ENCODE data around the gene KCNRG.
A peak's percentile ranks its signal among the peaks of the same experiment; 100 is the strongest.

The KCNRG gene

DNA sequence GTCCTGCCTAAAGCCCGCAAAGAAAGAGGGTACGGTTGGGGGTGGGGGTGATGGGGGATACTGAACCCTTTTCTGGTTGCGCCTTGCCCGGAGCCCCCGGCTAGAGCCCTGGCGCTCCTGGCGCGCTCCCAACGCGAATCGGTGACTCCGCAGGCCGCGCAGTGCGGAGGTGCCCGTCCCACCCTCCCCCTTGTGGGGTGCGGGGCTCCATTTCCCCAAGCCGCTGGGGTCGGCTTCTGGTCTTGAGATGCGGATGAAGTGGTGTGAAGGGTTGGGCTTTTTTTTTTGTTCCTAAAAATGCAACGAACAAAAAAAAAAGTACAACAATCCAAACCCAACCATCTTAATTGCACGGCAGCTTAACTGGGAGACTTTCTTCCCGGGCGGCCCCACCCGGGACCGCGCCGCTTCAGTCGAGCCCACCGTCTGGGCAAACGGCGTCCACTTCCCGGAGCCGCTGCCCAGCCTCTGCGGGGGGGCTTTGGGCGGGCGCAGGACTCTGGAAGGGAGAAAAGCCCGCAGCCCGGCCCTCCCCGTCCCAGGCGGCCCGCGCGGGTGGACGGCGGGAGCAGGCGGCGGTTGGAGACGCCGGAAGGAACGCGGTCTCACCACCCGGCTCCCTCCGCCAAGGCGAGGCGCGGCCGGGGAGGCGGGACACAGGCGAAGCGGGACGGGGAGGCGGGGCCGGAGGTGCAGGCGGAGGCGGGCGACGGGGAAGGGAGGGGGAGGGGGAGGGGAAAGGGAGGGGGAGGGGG is 18.9 kb upstream of the KCNRG start:
- no peak for TF ChIP-seq ZNF70 (CRISPR knock-in tag; IDR thresholded peaks at IDR 0.05)
- TF ChIP-seq, protein P1, sequence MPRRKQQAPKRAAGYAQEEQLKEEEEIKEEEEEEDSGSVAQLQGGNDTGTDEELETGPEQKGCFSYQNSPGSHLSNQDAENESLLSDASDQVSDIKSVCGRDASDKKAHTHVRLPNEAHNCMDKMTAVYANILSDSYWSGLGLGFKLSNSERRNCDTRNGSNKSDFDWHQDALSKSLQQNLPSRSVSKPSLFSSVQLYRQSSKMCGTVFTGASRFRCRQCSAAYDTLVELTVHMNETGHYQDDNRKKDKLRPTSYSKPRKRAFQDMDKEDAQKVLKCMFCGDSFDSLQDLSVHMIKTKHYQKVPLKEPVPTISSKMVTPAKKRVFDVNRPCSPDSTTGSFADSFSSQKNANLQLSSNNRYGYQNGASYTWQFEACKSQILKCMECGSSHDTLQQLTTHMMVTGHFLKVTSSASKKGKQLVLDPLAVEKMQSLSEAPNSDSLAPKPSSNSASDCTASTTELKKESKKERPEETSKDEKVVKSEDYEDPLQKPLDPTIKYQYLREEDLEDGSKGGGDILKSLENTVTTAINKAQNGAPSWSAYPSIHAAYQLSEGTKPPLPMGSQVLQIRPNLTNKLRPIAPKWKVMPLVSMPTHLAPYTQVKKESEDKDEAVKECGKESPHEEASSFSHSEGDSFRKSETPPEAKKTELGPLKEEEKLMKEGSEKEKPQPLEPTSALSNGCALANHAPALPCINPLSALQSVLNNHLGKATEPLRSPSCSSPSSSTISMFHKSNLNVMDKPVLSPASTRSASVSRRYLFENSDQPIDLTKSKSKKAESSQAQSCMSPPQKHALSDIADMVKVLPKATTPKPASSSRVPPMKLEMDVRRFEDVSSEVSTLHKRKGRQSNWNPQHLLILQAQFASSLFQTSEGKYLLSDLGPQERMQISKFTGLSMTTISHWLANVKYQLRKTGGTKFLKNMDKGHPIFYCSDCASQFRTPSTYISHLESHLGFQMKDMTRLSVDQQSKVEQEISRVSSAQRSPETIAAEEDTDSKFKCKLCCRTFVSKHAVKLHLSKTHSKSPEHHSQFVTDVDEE (CRISPR knock-in tag; IDR thresholded peaks at IDR 0.05) = peak; percentile 55; the same call in 1 of the 2 replicates
- no peak for TF ChIP-seq BACH2 (CRISPR knock-in tag; IDR thresholded peaks at IDR 0.05; ENCODE audit: borderline replicate concordance)
- no peak for TF ChIP-seq SNAI2 (CRISPR knock-in tag; IDR thresholded peaks at IDR 0.05)
- no peak for TF ChIP-seq ZC3H10 (CRISPR knock-in tag; IDR thresholded peaks at IDR 0.05)
- TF ChIP-seq CSDC2 (CRISPR knock-in tag; IDR thresholded peaks at IDR 0.05) = 0 out of 2 replicates have a peak, but pooled peaks have one; percentile 37
- TF ChIP-seq, protein P2, sequence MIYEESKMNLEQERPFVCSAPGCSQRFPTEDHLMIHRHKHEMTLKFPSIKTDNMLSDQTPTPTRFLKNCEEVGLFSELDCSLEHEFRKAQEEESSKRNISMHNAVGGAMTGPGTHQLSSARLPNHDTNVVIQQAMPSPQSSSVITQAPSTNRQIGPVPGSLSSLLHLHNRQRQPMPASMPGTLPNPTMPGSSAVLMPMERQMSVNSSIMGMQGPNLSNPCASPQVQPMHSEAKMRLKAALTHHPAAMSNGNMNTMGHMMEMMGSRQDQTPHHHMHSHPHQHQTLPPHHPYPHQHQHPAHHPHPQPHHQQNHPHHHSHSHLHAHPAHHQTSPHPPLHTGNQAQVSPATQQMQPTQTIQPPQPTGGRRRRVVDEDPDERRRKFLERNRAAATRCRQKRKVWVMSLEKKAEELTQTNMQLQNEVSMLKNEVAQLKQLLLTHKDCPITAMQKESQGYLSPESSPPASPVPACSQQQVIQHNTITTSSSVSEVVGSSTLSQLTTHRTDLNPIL (CRISPR knock-in tag; IDR thresholded peaks at IDR 0.05; ENCODE audit: low read depth) = no peak
- no peak for TF ChIP-seq ZFP30 (CRISPR knock-in tag; IDR thresholded peaks at IDR 0.05)
- TF ChIP-seq, protein P3, sequence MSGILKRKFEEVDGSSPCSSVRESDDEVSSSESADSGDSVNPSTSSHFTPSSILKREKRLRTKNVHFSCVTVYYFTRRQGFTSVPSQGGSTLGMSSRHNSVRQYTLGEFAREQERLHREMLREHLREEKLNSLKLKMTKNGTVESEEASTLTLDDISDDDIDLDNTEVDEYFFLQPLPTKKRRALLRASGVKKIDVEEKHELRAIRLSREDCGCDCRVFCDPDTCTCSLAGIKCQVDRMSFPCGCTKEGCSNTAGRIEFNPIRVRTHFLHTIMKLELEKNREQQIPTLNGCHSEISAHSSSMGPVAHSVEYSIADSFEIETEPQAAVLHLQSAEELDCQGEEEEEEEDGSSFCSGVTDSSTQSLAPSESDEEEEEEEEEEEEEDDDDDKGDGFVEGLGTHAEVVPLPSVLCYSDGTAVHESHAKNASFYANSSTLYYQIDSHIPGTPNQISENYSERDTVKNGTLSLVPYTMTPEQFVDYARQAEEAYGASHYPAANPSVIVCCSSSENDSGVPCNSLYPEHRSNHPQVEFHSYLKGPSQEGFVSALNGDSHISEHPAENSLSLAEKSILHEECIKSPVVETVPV (CRISPR knock-in tag; IDR thresholded peaks at IDR 0.05) = no peak
- no peak for TF ChIP-seq PPARA (CRISPR knock-in tag; IDR thresholded peaks at IDR 0.05; ENCODE audit: borderline replicate concordance)
- TF ChIP-seq ESRRG (CRISPR knock-in tag; IDR thresholded peaks at IDR 0.05) = no peak
- TF ChIP-seq RARB (CRISPR knock-in tag; IDR thresholded peaks at IDR 0.05) = no peak
- TF ChIP-seq, protein P4, sequence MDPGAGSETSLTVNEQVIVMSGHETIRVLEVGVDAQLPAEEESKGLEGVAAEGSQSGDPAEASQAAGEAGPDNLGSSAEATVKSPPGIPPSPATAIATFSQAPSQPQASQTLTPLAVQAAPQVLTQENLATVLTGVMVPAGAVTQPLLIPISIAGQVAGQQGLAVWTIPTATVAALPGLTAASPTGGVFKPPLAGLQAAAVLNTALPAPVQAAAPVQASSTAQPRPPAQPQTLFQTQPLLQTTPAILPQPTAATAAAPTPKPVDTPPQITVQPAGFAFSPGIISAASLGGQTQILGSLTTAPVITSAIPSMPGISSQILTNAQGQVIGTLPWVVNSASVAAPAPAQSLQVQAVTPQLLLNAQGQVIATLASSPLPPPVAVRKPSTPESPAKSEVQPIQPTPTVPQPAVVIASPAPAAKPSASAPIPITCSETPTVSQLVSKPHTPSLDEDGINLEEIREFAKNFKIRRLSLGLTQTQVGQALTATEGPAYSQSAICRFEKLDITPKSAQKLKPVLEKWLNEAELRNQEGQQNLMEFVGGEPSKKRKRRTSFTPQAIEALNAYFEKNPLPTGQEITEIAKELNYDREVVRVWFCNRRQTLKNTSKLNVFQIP (CRISPR knock-in tag; IDR thresholded peaks at IDR 0.05; ENCODE audit: borderline replicate concordance, low read depth) = no peak
- no peak for TF ChIP-seq ZNF8 (CRISPR knock-in tag; IDR thresholded peaks at IDR 0.05)
- TF ChIP-seq ARNTL (CRISPR knock-in tag; IDR thresholded peaks at IDR 0.05; ENCODE audit: borderline replicate concordance, low read depth) = no peak
- TF ChIP-seq, protein P5, sequence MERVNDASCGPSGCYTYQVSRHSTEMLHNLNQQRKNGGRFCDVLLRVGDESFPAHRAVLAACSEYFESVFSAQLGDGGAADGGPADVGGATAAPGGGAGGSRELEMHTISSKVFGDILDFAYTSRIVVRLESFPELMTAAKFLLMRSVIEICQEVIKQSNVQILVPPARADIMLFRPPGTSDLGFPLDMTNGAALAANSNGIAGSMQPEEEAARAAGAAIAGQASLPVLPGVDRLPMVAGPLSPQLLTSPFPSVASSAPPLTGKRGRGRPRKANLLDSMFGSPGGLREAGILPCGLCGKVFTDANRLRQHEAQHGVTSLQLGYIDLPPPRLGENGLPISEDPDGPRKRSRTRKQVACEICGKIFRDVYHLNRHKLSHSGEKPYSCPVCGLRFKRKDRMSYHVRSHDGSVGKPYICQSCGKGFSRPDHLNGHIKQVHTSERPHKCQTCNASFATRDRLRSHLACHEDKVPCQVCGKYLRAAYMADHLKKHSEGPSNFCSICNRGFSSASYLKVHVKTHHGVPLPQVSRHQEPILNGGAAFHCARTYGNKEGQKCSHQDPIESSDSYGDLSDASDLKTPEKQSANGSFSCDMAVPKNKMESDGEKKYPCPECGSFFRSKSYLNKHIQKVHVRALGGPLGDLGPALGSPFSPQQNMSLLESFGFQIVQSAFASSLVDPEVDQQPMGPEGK (CRISPR knock-in tag; IDR thresholded peaks at IDR 0.05; ENCODE audit: borderline replicate concordance) = no peak
- TF ChIP-seq ZNF565 (CRISPR knock-in tag; conservative IDR thresholded peaks at IDR 0.05; ENCODE audit: low read depth) = no peak
- TF ChIP-seq ZFP3 (CRISPR knock-in tag; IDR thresholded peaks at IDR 0.05) = no peak
- no peak for TF ChIP-seq ISL1 (CRISPR knock-in tag; IDR thresholded peaks at IDR 0.05)
- no peak for TF ChIP-seq OSR1 (CRISPR knock-in tag; IDR thresholded peaks at IDR 0.05)
- TF ChIP-seq TOX (CRISPR knock-in tag; IDR thresholded peaks at IDR 0.05; ENCODE audit: borderline replicate concordance) = no peak
- no peak for TF ChIP-seq TCF4 (CRISPR knock-in tag; IDR thresholded peaks at IDR 0.05; ENCODE audit: borderline replicate concordance)
- peak; percentile 71; the same call in 1 of the 2 replicates for TF ChIP-seq GLIS3 (CRISPR knock-in tag; IDR thresholded peaks at IDR 0.05)
- peak; percentile 81 for ATAC-seq

Measured in SK-N-SH treated with all-trans-retinoic acid at 6 μM for 48 hours (cell line).